Prostate gland (tissue), 2 donors: Measurements from ENCODE around the gene TOB1. TPM values are rescaled to one million over a fixed set of nuclear protein-coding genes. Genes with fewer than 3 reads are reported as not detected.
"Not testable (repeated sequence)": the region's sequence is repeated elsewhere in the genome, so short reads cannot be mapped to it uniquely, and the experiment has no call there.

Experiments
- DNase-seq: peaks from one replicate; pipeline ENCODE4 v3.0.0-alpha.2; 2019; ENCODE audit warnings: low spot score
- H3K27ac ChIP-seq, 2 donors: fragments of 200-600 bp; sonication (generic); 2 replicates each; pipeline ENCODE4 v1.5.1; 2017 to 2019
- H3K27me3 ChIP-seq: fragments of 200-600 bp; sonication (generic); replicated peaks from 2 replicates; pipeline ENCODE4 v1.5.1; 2019; ENCODE audit not compliant: insufficient read depth
- H3K36me3 ChIP-seq, 2 donors: fragments of 200-600 bp; sonication (generic); 1 replicate in 1 of 2; 2 replicates in 1 of 2; pipeline versions ENCODE4 v1.5.1 to v1.8.1; 2017 to 2019
- H3K4me1 ChIP-seq: fragments of 200-600 bp; sonication (generic); replicated peaks from 2 replicates; pipeline ENCODE4 v1.5.1; 2019
- H3K4me3 ChIP-seq, 2 donors: fragments of 200-600 bp; sonication (generic); 2 replicates each; pipeline ENCODE4 v1.5.1; 2017 to 2019
- H3K9me3 ChIP-seq: fragments of 200-600 bp; sonication (generic); 2 replicates; pipeline ENCODE4 v1.5.1; 2017
- POLR2A ChIP-seq: fragments of 450-650 bp; IDR thresholded peaks from one replicate; pipeline ENCODE4 v1.6.1; 2016; ENCODE audit warnings: antibody characterized with exemption, mild to moderate bottlenecking
- POLR2AphosphoS5 ChIP-seq: sonication (generic); formaldehyde crosslinking; IDR thresholded peaks from one replicate; pipeline ENCODE4 v1.6.1; 2017; ENCODE audit warnings: antibody characterized with exemption
- WGBS: methylation state at CpG from one replicate; pipeline ENCODE4 v1.1.5; 2018; 5-methylcytosine and 5-hydroxymethylcytosine counted together
- intact Hi-C: fragments of 100-400 bp; cut with DNase I; formaldehyde crosslinking; loops from one replicate; pipeline ENCODE4 v1.14.2; 2022
- total RNA-seq, 2 donors: library from RNA; depleted of rRNA; stranded (reverse); fragments of >200 nt; gene quantifications; one replicate each; pipeline ENCODE4 v1.1.0, GENCODE V29; 2016
- TF ChIP-seq, protein P1 (sequence below), 4 experiments: fragments of 200-600 bp in 2 of 4; fragments of 450-650 bp in 2 of 4; sonication (generic) in 2 of 4; IDR thresholded peaks; 1 replicate in 3 of 4; 2 replicates in 1 of 4; pipeline ENCODE4 v1.5.1; 2016 to 2019; ENCODE audit warnings: antibody characterized with exemption in 4 of 4, mild to moderate bottlenecking in 2 of 4, moderate library complexity in 2 of 4

The TOB1 gene
- total RNA-seq, 2 donors from 2014 or later: 37.1 to 64.7 TPM

DNA sequence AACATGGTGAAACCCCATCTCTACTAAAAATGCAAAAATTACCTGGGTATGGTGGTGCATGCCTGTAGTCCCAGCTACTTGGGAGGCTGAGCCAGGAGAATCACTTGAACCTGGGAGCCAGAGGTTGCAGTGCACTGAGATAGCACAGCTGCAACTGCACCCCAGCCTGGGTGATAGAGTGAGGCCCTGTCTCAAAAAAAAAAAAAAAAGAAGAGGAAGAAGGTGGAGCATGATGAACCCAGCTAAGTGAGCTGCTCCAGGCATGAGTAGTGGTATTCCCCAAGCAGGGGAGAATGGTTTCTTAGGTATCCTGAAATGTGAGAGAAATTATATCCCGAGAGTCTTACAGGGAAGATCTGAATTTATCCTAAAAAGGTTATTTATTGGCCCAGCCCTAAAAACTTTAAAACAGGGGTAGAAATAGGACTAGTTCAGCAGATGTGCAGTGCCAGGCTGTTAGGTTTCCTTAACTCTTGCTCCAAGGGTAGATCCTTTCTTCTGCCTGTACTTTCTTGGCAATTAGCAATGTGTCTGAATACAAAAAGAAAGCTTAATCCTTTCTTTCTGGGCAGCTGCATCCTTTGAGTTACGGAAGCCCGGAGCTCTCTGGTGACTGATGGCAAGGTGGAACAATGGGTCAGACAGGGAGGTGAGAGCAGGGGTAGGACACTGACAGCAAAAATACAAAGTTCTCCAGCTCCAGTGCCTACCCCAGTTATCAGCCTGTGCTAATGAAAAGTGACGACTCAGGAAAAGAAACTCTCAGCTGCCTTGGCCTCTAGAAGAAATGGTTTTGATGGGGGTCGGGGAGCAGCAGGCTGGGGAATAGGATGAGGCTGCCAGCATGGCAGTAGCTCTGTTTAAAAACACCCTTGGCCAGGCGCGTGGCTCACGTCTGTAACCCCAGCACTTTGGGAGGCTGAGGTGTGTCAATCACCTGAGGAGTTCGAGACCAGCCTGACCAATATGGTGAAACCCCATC lies 36.5 kb upstream of the TOB1 start:
- peak overlapping the region; percentile 95 to 97 for H3K27ac ChIP-seq
- H3K4me1 ChIP-seq: peaks cover 30% of the 10 kb centered on the region
- intact Hi-C loops: no loop called here
- H3K36me3 ChIP-seq: no peaks in the 10 kb centered on the region
- no peak for TF ChIP-seq POLR2A
- TF ChIP-seq, protein P1, sequence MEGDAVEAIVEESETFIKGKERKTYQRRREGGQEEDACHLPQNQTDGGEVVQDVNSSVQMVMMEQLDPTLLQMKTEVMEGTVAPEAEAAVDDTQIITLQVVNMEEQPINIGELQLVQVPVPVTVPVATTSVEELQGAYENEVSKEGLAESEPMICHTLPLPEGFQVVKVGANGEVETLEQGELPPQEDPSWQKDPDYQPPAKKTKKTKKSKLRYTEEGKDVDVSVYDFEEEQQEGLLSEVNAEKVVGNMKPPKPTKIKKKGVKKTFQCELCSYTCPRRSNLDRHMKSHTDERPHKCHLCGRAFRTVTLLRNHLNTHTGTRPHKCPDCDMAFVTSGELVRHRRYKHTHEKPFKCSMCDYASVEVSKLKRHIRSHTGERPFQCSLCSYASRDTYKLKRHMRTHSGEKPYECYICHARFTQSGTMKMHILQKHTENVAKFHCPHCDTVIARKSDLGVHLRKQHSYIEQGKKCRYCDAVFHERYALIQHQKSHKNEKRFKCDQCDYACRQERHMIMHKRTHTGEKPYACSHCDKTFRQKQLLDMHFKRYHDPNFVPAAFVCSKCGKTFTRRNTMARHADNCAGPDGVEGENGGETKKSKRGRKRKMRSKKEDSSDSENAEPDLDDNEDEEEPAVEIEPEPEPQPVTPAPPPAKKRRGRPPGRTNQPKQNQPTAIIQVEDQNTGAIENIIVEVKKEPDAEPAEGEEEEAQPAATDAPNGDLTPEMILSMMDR (IDR thresholded peaks at IDR 0.05): no peak
- no peak for TF ChIP-seq POLR2AphosphoS5
- H3K9me3 ChIP-seq: no peaks in the 10 kb centered on the region
- H3K4me3 ChIP-seq: no peak overlapping the region
- DNase-seq: no peak
- 64% methylated on average over 9 of the region's 9 CpGs for WGBS
- H3K27me3 ChIP-seq: no peaks in the 10 kb centered on the region

DNA sequence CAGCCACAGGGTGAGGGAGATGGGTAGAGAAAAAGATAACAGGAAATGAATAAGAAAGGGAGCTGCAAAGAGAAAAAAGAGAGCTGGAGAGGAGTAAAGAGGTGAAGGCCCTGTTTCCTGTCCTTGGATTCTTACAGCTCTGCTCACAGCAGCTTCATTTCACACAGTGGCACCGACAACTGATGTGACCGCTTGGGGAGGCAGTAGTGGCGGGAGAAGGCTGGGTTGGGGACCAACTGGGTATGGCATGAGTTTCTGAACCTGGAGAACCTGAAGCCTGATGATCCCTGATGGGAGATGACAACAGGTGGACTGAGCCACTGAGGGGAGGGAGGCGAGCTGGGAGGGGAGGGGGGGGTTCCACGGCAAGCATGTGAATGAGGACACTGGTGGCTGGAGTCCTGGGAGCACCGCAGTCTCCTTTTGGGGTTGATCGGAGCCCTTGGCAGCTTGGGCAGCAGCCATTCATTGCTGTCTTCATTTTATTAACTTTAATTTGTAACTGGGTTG lies 34.3 kb upstream of the TOB1 start:
- H3K4me1 ChIP-seq: peaks cover 22% of the 10 kb centered on the region
- no peaks in the 10 kb centered on the region for H3K27me3 ChIP-seq
- intact Hi-C loops: no loop called here
- no peak overlapping the region for H3K27ac ChIP-seq
- H3K36me3 ChIP-seq: no peaks in the 10 kb centered on the region
- H3K9me3 ChIP-seq: no peaks in the 10 kb centered on the region
- DNase-seq: no peak
- no peak overlapping the region for H3K4me3 ChIP-seq
- WGBS: 89% methylated on average over 7 of the region's 7 CpGs
- TF ChIP-seq POLR2A: no peak
- no peak for TF ChIP-seq POLR2AphosphoS5

DNA sequence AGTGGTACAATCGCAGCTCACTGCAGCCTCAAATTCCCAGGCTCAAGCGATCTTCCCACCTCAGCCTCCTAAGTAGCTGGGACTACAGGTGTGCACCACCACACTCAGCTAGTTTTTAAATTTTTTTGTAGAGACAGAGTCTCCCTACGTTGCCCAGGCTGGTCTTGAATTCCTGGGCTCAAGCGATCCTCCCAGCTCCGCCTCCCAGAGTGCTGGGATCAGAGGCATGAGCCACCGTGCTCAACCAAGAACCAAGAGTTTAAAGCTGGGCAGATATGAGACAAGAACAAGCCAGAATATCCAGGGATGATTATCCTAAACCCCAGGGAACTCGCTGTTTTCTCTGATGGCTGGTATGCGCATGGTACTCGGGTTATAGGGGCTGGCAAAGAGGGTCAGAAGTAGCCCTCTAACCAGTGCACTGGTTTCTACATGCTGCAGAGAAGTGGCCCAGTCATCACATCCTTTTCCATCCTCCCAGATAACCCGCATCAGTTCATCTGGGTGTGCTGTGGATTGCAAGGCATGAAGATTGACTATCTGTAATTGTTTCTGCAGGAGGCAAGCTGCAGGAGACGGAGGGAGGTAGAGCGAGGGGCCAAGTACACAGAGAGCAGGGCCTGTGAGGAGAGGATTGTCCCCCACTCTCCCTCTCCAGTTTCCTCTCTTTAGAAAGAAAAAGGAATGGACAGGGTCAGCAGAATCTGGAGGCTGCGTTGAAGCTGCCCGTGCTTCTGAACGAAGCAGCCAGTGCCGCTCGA lies 33.6 kb upstream of the TOB1 start:
- no peaks in the 10 kb centered on the region for H3K27me3 ChIP-seq
- H3K4me1 ChIP-seq: peaks cover 15% of the 10 kb centered on the region
- no peaks in the 10 kb centered on the region for H3K9me3 ChIP-seq
- intact Hi-C loops: no loop called here
- DNase-seq: no peak
- WGBS: 90% methylated on average over 17 of the region's 17 CpGs
- H3K4me3 ChIP-seq: no peak overlapping the region
- H3K36me3 ChIP-seq: no peaks in the 10 kb centered on the region
- TF ChIP-seq POLR2AphosphoS5 (no peak), POLR2A (no peak)
- TF ChIP-seq, protein P1 (IDR thresholded peaks at IDR 0.05): no peak
- no peak overlapping the region for H3K27ac ChIP-seq

DNA sequence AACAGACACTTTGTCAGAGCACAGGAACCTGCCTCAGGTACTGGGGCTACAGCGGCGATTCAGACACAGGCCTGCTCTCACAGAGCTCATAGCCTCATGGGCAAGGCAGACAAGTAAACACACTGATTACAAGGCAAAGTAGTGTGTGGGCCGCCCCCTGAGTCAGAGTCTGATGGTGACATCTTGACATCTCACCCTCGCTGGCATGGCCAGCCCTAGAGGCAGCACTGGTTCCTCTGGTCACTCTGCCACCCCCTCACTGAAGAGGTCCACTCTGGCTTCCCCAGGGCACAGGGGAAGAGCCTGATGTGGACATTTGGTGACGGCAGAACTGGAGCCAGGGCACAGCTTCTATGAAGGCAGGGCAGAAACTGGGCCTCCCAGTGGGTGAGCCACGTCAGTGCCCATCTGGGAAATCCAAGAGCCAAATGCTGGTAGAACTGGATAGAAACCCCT lies 32.9 kb upstream of the TOB1 start:
- Histone ChIP-seq H3K36me3 (no peaks in the 10 kb centered on the region), H3K9me3 (no peaks in the 10 kb centered on the region), H3K4me3 (no peak overlapping the region), H3K27ac (no peak overlapping the region), H3K27me3 (no peaks in the 10 kb centered on the region), H3K4me1 (peaks cover 11% of the 10 kb centered on the region)
- no peak for DNase-seq
- 87% methylated on average over 5 of the region's 6 CpGs for WGBS
- TF ChIP-seq, protein P1 (IDR thresholded peaks at IDR 0.05): no peak
- TF ChIP-seq POLR2A (no peak), POLR2AphosphoS5 (no peak)
- intact Hi-C loops: no loop called here

DNA sequence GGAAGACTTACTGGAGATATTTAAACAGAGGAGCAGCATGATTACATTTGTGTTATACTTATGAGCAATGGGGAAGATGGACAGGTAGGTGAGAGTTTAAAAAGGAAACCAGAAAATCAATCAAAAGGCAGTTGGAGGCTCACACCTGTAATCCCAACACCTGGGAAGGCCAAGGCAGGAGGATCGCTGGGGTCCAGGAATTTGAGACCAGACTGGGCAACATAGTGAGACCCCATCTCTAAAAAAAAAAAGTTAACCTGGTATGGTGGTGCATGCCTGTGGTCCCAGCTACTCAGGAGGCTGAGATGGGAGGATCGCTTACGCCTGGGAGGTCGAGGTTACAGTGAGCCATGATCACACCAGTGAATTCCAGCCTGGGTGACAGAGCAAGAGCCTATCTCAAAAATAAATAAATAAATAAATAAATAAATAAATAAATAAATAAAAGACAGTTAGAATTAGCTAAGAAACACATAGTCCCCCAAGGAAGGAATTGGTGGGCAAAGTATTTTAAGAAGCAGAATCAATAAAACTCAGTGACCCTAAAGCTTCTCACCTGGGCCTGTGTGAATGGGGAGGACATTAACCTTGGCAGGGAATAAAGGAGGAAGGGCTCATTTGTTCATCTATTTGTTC lies 32.3 kb upstream of the TOB1 start:
- Histone ChIP-seq H3K27ac (no peak overlapping the region), H3K4me1 (peaks cover 6% of the 10 kb centered on the region), H3K27me3 (no peaks in the 10 kb centered on the region), H3K4me3 (no peak overlapping the region), H3K36me3 (no peaks in the 10 kb centered on the region), H3K9me3 (no peaks in the 10 kb centered on the region)
- no peak for DNase-seq
- WGBS: 97% methylated on average over 4 of the region's 4 CpGs
- TF ChIP-seq POLR2A: no peak
- TF ChIP-seq POLR2AphosphoS5: no peak
- TF ChIP-seq, protein P1 (IDR thresholded peaks at IDR 0.05): no peak
- intact Hi-C loops: no loop called here

DNA sequence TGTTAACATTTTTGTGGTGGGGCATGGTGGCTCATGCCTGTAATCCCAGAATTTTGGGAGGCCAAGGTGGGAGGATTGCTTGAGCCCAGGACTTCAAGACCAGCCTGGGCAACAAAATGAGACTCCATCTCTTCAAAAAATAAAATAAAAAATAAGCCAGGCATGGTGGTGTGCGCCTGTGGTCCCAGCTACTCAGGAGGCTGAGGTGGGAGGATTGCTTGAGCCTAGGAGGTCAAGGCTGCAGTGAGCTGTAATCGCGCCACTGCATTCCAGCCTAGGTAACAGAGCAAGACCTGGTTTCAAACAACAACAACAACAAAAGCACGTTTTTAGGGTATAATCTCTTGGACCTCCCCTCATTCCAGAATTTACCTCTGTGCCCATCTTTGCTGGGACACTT lies 28.4 kb upstream of the TOB1 start:
- H3K27ac ChIP-seq, intact Hi-C loops, H3K4me1 ChIP-seq, H3K9me3 ChIP-seq, H3K36me3 ChIP-seq, DNase-seq, H3K4me3 ChIP-seq, H3K27me3 ChIP-seq: not testable (repeated sequence)
- WGBS: 98% methylated on average over 4 of the region's 4 CpGs
